ENCODE measurements around the gene CAGE1.

Gene CAGE1

DNA sequence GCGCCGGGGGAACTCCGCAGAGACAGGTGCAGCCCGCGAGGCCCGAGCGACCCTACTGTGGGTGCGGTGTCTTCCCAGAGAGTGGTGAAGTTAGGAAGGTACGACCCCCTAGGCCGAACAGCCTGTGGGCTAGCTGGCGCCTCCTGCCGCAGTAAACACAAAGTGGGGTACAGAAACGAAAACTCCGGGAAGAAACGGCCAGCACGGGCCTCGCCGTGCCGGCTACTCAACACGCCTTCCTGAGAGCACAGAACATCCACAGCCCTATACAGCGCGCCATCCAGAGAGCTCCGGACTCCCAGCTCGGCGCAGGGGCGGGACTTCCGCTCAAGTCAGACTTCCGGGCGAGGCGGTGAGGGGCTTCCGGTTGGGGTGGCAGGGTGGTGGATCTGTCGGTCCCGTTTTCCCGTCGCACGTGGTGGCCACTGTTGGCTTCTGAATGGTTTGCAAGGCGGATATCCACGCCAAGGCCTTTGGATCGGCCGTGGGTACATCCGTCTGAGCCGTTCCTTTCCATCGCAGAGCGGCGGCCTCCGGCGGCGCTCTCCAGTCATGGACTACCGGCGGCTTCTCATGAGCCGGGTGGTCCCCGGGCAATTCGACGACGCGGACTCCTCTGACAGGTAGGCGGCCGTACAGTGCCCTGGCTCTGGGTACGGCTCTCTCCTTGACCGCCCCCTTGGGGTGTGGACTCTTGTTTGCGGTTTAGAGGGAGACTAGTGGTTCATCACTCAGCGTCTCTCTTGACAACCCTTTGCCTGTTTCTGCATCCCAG lies at the start of gene CAGE1, which contains the start of gene RIOK1:
Gene CAGE1, minus strand, starts transcription at position 292 of the 775 bp plus-strand sequence. CDS start 2,569 bp downstream, outside the sequence.
Gene RIOK1, plus strand, starts transcription at position 358 of the 775 bp plus-strand sequence. Its CDS starts 195 bp downstream, at position 553.
- DNase-seq (ENCODE audit: low read depth): peak; percentile 53

DNA sequence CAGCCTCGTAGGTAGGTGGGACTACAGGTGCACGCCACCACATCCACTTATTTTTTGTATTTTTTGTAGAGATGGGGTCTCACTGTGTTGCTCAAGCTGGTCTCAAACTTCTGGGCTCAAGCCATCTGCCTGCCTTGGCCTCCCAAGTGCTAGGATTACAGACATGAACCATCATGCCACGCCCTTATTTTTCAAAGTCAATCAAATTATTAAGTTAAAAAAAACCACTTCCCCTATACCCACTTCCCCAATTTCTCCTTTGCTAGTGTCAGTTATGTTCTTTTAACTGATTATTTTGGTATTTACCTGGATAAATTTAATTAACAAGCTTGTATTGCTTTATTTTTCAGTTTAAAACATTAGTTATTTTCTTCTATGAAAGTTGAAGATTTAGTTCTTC lies 49.7 kb upstream of the CAGE1 start:
- no peak for DNase-seq (ENCODE audit: low read depth)

DNA sequence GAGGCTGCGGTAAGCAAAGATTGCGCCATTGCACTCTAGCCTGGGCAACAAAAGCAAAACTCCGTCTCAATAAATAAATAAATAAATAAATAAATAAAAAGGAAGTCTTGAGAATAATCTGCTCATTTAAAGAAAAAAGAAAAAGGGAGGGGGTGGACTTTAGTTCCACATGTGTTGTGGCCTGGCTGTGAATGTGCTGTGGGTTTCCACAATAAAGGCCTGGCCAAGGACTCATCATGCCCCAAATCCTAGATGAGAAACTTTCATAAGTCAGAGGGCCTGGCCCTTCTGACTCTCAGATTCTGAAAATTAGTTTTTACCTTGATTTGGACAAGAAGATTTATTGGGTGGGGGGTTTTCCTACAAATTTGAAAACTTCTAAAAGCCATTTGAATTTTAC lies 48.5 kb upstream of the CAGE1 start:
- DNase-seq (ENCODE audit: low read depth): no peak

DNA sequence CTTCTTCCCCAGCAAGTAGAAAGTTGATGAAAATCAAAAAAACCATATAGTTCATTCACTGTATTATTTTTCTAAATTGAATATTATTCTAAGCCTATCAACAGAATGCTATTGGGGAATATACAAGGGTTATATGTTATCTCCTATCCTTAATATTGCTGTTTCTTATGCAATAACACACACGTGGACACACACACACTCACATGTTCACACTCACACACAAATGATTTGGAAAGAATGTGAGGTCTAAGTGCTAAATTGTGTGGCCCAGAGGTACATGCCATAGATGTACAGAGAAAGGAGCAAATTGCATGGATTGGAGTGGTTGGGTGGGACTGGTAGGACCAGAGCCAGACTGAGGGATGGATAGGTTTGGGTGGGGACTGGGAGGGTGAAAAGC lies 45.1 kb upstream of the CAGE1 start:
- DNase-seq (ENCODE audit: low read depth): no peak

DNA sequence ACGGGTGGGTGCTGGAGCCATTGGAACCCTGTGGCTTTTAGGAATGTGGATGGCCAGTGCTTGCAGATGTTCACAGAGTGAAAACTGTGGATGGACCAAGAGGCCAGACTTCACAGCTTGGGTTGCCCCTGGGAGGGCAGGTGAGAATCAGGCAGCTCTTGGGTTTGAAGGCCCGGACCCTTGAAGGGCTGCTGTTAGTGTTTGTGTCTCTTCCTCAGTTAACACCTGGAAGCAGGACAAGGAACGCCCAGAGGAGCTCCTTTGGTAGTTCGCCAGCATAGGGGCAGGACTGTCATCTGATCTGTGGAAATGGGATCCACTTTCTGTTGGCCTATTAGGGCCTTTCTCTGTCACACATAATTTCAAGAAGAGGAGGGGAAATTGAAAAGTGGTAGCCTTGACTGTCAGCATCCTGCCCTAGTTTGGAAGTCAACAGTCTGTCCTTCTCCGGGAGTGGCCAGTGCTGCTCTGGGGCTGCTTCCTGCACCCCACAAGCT lies 43.6 kb upstream of the CAGE1 start:
- DNase-seq (ENCODE audit: low read depth): no peak

DNA sequence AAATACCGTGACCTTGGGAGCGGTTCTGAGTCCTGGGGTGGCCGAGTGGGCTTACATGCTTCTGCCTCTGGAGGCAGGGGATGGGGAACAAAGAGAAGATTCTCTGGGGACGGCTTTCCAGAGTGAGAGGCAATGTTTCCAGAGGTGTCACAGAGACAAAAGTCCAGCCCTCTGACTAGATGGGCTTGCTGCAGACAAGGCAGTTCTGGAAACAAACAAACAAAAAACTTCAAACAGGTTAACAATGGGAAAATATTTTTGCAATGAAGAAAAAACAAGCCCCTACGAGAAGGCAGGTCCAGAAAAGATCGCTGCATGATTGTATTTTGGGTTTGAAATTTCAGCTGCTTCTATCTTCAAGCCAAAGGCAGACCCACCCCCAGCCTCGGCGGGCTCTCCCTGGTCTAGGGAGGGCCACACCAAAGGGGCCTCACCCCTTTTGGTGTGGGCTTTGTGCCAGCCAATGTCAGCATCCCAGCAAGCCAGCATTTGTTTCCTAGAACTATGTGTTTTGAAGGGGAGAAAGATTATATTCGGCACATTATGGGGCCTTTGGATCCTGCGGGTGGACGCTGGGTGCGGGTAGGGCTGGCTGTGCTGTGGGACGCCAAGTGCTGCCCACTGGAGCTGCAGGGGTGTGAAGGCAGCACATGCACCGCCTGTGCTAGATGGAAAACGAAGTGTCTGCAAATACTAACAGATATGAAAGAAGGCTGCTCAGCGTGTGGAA lies 43.0 kb upstream of the CAGE1 start:
- no peak for DNase-seq (ENCODE audit: low read depth)

DNA sequence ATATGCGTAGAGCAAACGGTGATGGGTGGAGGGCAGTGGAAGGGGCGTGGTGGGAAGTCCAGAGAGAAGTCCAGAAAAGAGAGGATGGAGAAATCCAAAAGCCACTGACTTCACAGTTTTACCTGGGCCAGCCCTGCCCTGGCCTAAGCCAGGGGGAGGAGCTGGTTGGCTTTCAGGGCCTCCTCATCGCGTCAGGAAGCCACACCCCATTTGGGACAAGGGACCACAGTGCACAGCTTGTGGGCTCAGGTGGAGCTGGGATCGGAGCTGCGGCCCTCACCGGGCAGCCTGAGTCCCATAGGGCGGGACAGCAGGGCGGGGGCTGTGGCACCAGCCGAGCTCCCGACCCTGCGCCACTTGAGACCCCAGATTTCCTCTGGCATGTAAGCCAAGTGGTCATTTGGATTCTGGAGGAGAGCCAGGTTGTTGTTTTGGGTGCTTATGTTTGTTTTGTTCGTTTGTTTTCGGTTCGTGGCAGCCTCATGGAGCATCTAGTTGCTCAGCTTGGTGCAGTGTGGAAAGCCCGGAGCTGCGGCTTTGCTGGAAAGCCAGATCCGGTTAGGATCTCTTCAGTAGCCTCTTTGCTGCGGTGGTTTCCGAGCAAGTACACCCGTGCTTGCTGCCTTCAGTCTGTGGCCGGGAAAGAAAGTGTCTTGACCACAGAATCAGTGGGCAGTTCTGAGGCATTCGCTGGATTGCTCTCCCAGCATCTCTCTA lies 42.3 kb upstream of the CAGE1 start:
- DNase-seq (ENCODE audit: low read depth): no peak

DNA sequence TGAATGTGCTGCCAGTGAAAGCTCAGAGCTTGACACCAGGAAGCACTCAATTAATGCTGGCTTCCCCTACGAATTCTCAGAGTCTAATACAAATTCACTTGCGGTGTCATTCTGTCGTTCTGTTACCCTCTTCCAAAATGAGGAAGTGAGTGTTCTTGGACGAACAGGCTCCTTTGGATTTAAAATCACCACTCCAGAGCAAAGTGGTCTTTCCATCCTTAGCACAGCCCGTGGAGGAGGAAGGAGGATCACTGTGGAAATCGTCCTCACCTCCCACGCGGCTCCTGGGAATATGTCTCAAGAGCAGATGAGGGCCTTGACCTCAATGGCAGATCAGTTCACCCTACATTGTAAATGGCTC lies 41.8 kb upstream of the CAGE1 start:
- no peak for DNase-seq (ENCODE audit: low read depth)

DNA sequence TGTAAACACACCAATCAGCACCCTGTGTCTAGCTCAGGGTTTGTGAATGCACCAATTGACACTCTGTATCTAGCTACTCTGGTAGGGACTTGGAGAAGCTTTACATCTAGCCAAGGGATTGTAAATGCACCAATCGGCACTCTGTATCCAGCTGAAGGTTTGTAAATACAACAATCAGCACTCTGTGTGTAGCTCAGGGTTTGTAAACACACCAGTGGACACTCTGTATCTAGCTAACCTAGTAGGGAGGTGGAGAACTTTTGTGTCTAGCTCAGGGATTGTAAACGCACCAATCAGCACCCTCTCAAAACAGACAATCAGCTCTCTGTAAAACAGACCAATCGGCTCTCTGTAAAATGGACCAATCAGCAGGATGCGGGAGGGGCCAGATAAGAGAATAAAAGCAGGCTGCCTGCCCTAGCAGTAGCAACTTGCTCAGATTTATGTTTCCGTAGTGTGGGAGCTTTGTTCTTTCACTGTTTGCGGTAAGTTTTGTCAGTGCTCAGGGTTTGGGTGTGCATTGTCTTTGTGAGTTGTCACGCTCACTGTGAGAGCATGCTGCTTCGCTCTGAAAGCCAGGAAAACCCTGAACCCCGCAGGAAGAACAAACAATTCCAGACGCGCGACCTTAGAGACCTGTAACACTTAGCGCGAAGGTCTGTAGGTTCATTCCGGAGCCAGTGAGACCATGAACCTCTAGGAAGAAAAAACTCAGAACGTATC lies 37.1 kb upstream of the CAGE1 start:
- no peak for DNase-seq (ENCODE audit: low read depth)

DNA sequence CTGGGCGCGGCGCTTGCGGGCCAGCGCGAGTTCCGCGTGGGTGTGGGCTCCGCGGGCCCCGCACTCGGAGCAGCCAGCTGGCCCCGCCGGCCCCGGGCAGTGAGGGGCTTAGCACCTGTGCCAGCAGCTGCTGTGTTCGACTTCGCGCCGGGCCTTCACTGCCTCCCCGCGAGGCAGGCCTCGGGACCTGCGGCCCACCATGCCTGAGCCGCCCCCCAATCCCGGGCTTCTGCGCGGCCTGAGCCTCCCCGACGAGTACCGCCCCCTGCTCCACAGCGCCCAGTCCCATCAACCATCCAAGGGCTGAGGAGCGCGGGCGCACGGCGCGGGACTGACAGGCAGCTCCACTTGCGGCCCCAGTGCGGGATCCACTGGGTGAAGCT lies 36.3 kb upstream of the CAGE1 start:
- DNase-seq (ENCODE audit: low read depth): no peak

DNA sequence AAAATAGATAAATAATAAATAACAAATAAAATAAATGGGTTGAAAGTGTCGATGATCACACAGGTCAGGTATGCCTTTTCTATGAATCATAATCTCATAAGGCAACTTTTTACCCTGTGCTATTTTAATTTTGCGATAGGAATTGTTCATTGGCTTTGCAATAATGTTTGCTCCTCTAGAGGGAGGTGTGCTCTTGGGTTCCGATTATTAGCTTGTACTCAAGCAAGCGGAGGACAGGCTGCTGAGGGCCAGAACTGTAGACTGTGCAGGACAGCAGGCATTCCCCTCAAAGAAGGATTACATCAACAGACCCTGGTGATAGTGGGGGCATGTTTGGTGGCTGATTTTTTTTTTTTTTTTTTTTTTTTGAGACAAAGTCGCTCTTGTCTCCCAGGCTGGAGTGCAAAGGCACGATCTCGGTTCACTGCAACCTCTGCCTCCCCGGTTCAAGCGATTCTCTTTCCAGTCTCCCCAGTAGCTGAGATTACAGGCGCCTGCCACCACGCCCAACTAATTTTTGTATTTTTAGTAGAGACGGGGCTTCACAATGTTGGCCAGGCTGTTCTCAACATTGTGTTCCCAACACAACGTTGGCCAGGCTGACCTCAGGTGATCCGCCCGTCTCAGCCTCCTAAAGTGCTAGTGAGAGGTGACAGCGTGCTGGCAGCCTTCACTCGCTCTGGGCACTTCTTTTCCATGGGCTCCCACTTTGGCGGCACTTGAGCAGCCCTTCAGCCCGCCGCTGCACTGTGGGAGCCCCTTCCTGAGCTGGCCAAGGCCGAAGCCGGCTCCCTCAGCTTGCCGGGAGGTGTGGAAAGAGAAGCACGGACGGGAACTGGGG lies 35.6 kb upstream of the CAGE1 start:
- no peak for DNase-seq (ENCODE audit: low read depth)

DNA sequence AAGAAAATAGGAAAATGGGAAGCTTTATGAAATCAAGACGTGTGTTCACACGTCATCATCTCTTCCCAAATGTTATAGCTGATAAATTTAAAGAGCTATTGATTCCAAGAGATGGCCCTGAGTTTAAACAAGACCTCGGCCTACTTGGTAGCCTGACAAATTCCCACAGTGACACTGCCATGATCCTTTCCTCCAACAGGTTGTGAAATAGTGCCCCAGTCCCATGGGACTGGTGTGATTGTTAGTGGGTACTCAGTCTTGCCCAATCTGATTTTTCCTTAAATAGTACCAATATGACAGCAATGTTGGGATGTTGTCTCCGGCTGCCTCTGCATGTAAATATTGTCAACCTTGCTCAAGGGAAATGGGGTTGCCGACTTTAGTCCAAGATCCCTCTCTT lies 34.5 kb upstream of the CAGE1 start:
- no peak for DNase-seq (ENCODE audit: low read depth)

DNA sequence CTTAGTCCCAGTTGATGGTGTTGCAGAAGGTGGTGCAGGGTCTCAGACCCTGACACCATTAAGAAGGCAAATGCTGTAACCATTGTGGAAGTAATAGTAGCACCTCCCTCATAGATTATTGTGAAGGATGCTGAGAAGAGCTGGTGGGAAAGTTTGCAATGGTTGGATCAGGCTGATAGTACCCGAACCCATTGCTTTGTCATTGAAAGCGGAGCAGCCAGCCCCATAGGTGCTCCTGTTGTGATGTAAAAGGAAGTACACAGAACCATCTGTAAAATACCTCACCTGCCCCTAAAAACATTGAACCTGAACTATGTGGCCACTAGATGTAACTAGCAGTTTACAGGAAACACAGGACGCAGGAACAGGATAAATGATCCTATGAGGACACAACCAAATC lies 31.5 kb upstream of the CAGE1 start:
- no peak for DNase-seq (ENCODE audit: low read depth)

DNA sequence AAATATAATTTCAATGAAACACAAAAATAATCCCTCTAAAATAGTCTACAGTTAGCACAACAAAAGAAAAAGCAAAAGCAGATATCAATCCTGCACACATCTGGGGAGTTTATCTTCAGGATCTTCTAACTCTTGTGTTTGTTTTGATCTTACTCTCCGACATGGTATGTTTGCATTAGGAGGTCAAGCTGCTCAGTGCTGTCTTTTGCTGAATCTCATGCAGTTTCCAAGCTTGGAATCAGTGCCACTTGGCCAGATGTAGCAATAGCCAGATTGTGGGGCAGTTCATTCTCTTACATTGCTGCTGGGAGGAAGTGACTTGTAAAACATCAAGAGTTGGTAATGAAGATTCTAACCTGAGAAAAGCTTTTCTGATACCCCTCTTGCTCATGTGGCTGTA lies 29.5 kb upstream of the CAGE1 start:
- DNase-seq (ENCODE audit: low read depth): no peak

DNA sequence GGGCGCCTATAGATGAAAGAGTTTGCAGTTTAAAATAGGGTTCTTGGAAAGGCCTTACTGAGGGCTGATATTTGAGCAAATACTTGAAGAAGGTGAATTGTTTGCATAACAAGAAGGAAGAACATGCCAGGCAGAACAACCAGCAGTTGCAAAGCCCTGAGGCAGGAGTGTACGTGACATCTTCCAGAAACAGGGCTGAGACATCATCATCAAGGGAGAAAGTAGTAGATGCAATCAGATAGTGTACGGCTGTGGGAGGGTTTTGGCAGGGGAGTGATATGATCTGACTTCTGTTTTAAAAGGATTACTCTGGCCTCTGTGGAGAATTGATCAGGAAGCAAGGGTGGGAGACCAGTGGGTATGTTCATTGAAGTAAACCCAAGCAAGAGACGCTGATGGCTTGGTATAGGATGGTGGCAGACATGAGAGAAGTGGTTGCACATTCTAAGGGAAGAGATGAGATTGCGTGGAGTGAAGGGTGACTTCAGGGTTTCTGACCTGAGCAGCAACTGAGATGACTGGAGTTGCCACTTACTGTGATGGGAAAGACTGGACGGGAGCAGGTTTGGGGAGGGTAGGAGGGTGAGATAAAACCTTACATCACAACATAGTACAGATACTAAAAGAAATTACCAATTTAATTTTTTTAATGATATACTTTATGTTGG lies 28.8 kb upstream of the CAGE1 start:
- DNase-seq (ENCODE audit: low read depth): no peak

DNA sequence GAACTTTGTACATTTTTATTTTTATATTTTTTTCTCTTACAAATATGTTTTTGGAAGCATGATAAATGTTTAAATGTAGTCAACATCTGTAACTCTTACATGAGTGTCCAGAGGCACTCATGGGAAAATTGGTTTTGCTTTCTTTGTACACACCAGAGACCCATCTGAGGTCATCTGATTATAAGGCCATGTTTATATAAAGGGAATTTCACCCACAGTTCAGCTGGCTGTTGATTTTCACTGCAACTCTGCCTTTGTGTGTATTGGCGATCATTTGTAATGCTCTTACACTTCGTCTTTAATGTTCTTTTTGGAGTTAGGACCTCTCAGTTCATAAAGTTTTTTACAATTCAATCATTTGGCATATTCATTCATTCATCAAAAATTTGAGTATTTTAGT lies 28.1 kb upstream of the CAGE1 start:
- DNase-seq (ENCODE audit: low read depth): no peak

DNA sequence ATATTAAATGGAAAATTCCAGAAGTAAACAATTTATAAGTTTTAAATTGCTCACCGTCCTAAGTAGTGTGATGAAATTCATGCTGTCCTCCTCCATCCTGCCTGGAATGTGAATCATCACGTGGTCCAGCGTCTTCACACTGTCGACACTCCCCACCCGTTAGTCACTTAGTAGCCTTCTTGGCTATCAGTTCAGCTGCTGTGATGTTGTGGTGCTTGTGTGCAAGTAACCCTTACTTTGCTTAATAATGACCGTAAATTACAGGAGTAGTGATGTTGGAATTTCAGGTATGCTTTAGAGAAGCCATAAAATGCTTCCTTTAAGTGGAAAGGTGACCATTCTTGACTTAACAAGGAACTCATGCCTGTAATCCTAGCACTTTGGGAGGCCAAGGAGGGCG lies 25.3 kb upstream of the CAGE1 start:
- no peak for DNase-seq (ENCODE audit: low read depth)

DNA sequence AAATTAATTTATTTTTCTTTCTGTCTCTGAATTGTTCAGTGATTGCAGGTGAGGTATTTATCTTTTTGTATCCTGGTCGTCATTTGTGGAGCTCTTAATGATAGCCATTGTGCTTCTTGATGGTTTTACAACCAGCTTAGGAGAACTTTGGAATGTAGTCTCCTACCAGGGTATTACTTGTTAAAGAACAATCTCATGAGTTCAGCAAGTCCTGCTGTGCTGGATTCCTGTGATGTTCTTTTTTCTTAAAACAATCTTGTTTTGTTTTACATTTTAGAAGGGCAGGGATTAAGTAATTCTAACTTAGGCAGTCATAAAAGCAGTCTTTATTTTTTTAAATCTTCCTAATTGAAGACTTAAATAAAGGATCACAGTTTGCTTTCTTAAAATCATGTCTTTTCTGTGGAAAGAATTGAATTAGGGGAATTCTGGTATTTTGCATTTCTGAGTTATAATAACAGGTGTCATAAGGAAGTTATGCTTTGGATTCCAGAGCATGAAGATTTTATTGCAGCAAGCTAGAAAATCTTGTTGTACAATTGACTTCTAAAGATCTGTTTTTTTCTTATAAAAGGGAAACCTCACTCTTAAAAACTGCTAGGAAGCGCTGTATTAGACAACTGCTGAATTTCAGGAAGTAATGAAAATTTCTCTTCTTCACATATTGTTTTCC lies 23.7 kb upstream of the CAGE1 start:
- DNase-seq (ENCODE audit: low read depth): no peak

DNA sequence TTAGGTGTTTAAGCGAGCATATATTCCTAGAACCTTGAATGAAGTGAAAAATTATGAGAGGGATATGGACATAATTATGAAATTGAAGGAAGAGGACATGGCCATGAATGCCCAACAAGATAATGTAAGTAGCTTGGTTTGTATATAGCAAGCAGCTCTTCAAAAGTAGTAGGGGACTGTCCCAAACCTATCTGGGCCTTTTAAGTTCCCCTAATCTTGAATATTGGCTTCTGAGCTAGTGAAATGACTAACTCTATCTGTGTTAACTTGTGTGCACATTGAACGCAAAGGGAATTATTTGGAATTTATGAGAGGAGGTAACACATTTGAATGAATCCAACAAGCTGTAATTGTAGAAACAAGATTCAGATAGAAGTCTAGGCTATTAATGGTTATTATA lies 21.8 kb upstream of the CAGE1 start:
- DNase-seq (ENCODE audit: low read depth): no peak

DNA sequence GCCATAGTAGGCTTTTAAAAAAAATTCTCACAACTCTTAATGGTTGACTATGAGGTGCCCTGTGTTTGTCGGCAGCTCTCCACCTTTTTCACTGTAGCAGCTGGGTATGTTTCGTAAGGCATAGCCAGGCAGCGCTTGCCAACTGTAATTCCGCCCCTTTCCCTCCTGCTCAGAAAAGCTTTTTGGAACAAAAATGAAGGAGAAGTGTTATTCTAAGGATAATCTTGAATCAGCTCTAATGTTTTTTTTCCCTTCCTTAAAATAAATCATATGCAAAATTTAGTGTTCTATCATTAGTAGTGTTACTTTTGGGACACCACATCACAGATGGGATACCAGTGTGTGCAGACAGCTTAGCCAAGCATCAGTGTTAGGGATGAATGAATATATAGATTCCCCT lies 21.3 kb upstream of the CAGE1 start:
- no peak for DNase-seq (ENCODE audit: low read depth)
